Activated T-cell treated with anti-CD3 and anti-CD28 coated beads, Interleukin-2, amount 50 U/mL, for 48 hours (primary cell): ENCODE data around the gene GOLGA8K.
"Not testable (repeated sequence)": the region's sequence is repeated elsewhere in the genome, so short reads cannot be mapped to it uniquely, and the experiment has no call there.

Experiments
- DNase-seq, 2 experiments: peaks; one replicate each; pipeline ENCODE4 v3.0.0-alpha.2; 2020

GOLGA8K gene

DNA sequence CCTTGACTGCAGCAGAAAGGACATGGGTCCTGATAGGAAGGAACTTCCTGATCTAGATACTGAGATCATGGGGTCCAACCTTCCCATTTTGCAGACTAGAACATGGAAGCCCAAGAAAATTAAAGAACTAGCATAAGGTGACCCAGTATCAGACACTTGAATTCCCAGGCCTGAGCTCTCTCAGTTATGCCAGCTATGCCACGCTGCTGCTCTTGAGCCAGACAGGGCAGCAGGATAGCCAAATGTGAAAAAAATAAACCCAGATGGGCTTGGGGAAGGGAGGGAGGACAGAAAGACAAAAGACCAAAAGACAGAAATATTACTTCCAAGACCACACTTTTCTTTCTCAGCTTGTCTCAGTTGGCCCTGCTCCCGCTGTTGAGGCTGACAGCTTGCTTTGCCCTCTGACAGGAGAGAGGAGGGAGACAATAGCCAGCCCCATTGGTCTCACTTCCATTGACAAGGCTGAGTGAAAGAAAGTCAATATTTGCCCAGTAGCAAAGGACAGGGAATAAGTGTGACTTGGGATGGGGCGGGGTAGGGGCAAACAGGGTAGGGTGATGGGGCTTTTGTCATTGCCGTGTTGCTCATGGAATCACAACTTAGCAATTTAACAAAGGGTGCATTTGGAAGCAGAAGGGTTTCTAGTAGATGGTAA, 52.4 kb downstream of the GOLGA8K start:
- not testable (repeated sequence) for DNase-seq

DNA sequence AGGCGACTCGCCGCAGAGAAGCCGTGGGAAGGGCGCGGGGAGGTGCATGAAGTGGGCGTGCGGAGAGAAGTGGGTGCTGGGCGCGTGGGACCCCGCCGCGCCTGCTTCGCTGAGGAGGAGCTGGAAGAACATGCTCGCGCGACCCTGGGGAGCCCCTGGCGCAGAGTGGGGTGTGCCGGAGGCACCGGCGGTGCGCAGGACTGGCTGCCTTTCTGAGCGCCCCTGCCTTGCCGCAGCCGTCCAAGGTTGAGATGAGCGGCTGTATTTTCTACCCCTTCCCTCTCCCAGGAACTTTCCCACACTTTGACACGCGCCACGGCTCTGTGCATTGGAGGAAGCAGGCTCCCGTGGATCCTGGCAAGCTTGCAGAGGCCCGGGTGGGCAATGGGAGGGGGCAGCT, 56.1 kb downstream of the GOLGA8K start:
- peak in 1 of 2 experiments; percentile 17 for DNase-seq

DNA sequence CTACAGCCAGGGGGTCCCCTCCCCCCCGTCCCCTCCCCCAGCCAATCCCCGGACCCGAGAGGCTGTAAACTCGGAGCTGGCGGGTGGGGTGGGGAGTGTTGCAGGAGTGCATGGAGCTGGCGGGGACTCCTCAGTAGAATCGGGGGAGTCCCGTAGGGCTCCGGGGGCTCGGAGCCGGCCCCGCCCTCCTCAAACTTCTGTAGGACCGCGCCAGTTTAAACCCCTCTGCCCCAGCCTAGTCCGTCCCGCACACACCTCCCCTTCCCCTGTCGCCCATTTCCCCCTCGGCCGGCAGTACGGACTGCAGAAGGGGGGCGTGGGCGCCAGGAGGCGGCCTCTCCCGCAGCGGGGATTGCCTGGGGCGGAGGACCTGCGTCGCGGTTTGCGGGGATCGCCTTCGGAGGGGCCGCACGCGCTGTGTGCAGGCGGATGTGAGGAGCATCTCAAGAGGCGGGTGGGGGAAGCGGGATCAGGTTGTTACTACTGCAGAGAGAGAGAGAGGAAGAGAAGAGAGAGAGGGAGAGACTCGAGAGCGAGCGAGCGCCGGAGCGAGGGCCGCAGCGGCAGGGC, 57.0 kb downstream of the GOLGA8K start:
- not testable (repeated sequence) for DNase-seq

DNA sequence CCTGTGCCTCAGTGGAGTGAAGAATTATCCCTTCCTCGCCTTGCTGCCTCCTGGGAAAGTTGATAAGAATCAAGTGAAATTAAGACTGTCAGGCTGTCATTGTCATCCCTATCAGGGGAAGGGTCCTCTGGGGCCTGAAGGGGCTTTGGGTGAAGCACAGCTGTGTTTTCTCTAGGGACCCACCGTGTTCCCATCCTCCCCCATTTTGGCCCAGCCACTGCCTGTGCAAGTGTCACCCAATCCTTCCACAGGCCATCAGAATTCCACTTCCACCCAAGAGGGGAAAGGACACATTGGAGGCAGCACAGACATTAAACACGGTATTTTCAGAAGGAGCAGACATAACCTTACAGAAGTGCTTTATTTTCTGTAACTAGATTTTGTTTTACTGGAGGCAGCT, 59.2 kb downstream of the GOLGA8K start:
- DNase-seq = not testable (repeated sequence)
